ENCODE results near the gene UNC5B.

UNC5B gene

DNA sequence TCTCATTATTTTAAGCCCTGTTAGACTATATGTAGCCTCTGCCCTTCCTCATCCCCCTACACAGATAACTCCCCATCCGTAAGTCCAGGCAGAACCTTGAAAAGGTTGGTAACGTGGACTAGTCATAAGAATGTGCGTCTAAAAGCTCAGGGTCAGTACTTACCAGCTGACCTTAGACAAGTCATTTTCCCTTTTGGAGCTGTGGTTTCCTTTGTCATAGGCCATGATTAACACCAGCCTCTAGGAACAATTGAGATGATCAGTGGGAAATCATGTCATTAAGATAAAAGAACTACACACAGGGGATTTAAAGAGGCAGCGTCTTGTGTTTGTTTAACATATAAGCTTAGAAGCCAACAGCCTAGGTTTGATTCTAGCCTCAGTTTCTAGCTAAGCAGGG lies 6.9 kb upstream of the UNC5B start:
- TF ChIP-seq, protein P1, sequence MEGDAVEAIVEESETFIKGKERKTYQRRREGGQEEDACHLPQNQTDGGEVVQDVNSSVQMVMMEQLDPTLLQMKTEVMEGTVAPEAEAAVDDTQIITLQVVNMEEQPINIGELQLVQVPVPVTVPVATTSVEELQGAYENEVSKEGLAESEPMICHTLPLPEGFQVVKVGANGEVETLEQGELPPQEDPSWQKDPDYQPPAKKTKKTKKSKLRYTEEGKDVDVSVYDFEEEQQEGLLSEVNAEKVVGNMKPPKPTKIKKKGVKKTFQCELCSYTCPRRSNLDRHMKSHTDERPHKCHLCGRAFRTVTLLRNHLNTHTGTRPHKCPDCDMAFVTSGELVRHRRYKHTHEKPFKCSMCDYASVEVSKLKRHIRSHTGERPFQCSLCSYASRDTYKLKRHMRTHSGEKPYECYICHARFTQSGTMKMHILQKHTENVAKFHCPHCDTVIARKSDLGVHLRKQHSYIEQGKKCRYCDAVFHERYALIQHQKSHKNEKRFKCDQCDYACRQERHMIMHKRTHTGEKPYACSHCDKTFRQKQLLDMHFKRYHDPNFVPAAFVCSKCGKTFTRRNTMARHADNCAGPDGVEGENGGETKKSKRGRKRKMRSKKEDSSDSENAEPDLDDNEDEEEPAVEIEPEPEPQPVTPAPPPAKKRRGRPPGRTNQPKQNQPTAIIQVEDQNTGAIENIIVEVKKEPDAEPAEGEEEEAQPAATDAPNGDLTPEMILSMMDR (IDR thresholded peaks at IDR 0.05; ENCODE audit: control insufficient read depth, insufficient read depth, low read depth, low read length, missing control alignments): no peak
- DNase-seq (ENCODE audit: low read depth): no peak
- no peak overlapping the region for H3K4me3 ChIP-seq (ENCODE audit: control insufficient read depth, low read depth, low read length)

DNA sequence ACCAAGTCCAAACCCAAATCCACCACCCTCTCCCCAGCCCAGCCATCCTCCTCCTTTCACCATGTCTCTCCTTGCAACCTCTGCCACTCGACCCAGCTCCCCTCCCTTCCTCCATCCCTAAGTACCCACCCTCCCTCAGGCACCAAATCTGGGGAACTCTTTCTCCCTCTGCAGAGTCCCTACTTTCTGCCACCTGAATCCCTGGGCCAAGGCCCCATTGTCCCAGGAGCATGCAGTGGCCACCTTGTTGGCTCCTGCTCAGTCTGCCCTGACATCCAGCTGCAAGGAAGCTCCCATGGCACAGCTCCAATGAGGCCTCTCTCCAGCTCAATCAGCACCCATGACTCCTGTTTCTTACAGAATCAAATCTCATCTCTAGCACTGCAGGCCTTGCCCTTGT lies 5.5 kb upstream of the UNC5B start:
- H3K4me3 ChIP-seq (ENCODE audit: control insufficient read depth, low read depth, low read length): no peak overlapping the region
- TF ChIP-seq, protein P1 (IDR thresholded peaks at IDR 0.05; ENCODE audit: control insufficient read depth, insufficient read depth, low read depth, low read length, missing control alignments): no peak
- DNase-seq (ENCODE audit: low read depth): no peak

DNA sequence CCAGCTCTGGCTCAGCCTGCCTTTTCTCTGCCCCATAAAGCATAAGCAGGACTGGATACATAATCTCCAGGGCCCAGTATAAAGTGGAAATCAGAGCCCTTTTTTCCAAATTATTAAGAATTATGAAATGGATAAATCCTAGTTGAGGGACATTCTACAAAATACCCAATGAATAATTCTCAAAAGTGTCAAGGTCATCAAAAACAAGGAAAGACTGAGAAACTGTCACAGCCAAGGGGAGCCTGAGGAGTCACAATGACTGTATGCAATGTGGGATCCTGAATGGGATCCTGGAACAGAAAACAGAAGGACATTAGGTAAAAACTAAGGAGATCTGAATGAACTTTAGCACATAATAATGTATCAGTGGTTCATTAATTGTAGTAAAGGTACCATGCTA lies 4.8 kb upstream of the UNC5B start:
- TF ChIP-seq, protein P1 (IDR thresholded peaks at IDR 0.05; ENCODE audit: control insufficient read depth, insufficient read depth, low read depth, low read length, missing control alignments): no peak
- no peak for DNase-seq (ENCODE audit: low read depth)
- H3K4me3 ChIP-seq (ENCODE audit: control insufficient read depth, low read depth, low read length): no peak overlapping the region

DNA sequence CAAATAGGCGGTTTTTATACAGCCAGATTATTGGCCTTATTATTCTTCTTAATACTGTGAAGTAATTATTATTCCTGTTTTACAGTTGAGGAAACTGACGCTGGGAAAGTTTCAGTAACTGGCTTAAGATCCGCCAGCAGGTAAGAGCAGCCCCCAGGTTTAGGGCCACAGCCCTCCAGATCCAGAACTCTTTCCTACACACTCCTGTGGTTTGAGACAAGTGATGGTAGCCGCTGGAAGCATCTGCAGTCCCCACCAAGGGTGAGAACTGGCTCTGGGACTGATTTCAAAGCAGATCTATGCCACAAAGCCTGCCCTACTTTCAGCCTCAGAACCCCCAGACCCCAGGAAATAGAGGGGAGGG lies 3.0 kb upstream of the UNC5B start:
- TF ChIP-seq, protein P1 (IDR thresholded peaks at IDR 0.05; ENCODE audit: control insufficient read depth, insufficient read depth, low read depth, low read length, missing control alignments): no peak
- no peak overlapping the region for H3K4me3 ChIP-seq (ENCODE audit: control insufficient read depth, low read depth, low read length)
- no peak for DNase-seq (ENCODE audit: low read depth)

DNA sequence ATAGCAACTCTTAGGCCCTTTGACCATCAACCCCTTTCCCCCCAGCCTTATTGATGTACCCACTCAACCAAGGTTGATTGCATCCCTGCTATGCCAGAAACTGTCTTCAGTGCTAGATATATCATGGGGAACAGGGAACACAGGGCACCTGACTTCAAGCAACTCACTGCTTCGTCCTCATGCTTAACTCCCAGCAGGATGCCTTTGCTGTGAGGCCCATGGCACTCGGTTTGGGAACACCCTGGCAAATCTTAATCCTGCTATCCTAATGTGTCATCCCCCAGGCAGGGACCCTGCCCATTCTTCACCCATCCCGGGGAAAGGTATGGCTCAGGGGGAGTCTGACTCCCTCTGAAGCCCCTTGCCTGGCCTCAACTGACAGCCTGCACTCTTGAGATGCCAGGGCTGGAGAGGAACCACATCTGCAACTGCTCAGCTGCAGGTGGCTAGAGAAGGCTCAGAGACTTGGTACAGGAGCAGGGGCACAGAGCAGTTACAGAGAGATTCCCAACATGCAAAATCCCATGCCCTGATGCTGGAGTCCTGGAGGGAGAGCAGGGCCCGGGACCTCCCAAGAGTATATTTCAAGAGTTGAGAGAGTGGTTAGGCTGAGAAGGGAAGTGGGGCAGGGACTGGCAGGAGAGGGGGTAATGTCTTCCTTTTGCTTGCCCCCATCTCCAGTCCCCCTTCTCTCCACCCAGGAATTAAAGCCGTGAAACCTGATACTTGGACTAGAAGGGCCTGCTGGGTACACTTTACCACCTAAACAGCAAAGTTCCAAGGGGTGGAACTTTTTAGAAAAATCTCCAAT lies 2.4 kb upstream of the UNC5B start:
- no peak for DNase-seq (ENCODE audit: low read depth)
- no peak overlapping the region for H3K4me3 ChIP-seq (ENCODE audit: control insufficient read depth, low read depth, low read length)
- TF ChIP-seq, protein P1 (IDR thresholded peaks at IDR 0.05; ENCODE audit: control insufficient read depth, insufficient read depth, low read depth, low read length, missing control alignments): no peak

DNA sequence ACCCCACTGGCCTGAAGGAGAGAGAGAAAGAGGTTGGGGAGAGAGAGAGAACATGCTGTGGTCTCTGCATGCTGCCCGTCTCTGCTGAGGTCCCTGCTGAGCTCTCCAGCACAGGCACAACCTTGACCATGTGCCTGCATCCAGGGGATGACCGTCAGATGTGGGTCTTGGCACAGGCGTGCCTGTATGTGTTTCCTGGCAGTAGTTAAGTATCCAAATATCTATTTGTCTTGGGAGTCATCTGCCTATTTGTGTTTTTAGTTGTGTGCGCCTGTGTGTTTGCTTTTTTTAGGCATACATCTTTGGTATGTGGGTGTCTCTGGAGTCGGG lies 1.9 kb upstream of the UNC5B start:
- H3K4me3 ChIP-seq (ENCODE audit: control insufficient read depth, low read depth, low read length): no peak overlapping the region
- no peak for DNase-seq (ENCODE audit: low read depth)
- TF ChIP-seq, protein P1 (IDR thresholded peaks at IDR 0.05; ENCODE audit: control insufficient read depth, insufficient read depth, low read depth, low read length, missing control alignments): no peak
